ENCODE results near the gene ADPRH.

DNA sequence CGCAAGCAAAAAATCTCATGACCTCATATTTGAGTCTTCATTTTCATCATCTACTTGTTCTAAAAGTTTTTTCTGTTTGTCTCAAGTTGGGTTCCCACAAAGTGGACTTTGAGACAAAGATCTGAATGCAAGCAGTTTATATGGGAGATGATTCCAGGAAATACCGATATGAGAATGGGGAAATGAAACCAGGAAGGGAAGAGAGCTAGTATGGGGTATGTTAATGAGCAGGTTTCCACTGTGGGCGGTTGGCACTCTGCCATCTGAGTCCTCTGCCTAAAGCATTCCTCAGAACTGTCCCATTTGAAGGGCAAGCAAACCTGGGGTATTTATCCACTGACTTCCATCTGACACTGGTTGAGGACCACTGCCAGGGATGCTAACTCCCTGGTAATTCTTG, 8.8 kb downstream of the ADPRH start:
- TF ChIP-seq, protein P1, sequence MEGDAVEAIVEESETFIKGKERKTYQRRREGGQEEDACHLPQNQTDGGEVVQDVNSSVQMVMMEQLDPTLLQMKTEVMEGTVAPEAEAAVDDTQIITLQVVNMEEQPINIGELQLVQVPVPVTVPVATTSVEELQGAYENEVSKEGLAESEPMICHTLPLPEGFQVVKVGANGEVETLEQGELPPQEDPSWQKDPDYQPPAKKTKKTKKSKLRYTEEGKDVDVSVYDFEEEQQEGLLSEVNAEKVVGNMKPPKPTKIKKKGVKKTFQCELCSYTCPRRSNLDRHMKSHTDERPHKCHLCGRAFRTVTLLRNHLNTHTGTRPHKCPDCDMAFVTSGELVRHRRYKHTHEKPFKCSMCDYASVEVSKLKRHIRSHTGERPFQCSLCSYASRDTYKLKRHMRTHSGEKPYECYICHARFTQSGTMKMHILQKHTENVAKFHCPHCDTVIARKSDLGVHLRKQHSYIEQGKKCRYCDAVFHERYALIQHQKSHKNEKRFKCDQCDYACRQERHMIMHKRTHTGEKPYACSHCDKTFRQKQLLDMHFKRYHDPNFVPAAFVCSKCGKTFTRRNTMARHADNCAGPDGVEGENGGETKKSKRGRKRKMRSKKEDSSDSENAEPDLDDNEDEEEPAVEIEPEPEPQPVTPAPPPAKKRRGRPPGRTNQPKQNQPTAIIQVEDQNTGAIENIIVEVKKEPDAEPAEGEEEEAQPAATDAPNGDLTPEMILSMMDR (IDR thresholded peaks at IDR 0.05), result no peak
- no peak for TF ChIP-seq POLR2A (IDR thresholded peaks at IDR 0.05)
